ELR (cell line): ENCODE results near the gene SGPP1.
"Not testable (repeated sequence)": the region's sequence is repeated elsewhere in the genome, so short reads cannot be mapped to it uniquely, and the experiment has no call there.

Source experiments
- DNase-seq: peaks from one replicate; pipeline ENCODE4 v3.0.0-alpha.2; 2015; ENCODE audit warnings: low read depth

The SGPP1 gene

DNA sequence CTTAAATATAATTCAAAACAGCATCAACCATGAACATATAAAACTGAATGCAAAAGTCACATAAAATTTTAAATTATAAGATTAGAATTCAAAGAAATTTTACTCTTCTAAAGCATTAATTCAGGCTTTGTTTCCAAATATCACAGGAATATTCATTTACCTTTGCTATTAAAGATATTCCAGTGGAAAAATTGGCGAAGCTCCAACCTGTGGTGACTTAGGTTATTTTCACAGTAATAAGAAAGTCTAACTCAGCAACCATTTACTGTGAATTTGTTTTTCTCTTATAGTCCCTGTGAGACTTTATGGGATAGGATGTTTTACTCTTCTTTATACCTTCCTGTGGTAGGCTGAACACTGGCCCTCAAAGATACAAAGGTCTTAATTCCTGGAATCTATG is 89.4 kb downstream of the SGPP1 start:
- no peak for DNase-seq

DNA sequence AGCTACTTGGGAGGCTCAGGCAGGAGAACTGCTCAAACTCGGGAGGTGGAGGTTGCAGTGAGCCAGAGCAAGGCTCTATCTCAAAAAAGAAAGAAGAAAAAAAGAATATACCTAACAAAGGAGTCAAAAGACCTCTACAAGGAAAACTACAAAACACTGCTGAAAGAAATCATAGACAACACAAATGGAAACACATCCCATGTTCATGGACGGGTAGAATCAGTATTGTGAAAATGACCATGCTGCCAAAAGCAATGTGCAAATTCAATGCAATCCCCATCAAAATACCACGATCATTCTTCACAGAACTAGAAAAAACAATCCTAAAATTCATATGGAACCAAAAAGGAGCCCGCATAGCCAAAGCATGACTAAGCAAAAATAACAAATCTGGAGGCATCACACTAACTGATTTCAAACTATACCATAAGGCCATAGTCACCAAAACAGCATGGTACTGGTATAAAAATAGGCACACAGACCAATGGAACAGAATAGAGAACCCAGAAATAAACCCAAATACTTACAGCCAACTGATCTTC is 91.7 kb downstream of the SGPP1 start:
- DNase-seq, result not testable (repeated sequence)
